HepG2 (cell line): ENCODE measurements around the gene RPP14. TPM values are rescaled to one million over a fixed set of nuclear protein-coding genes. Genes with fewer than 3 reads are reported as not detected.

Source experiments
- AHR ChIP-seq: IDR thresholded peaks from 2 replicates; pipeline ENCODE4 v1.6.1; 2018; ENCODE audit warnings: missing genetic modification reagents, missing compliant biosample characterization
- GFI1 ChIP-seq: sonication (generic); formaldehyde crosslinking; IDR thresholded peaks from 2 replicates; pipeline ENCODE4 v1.5.0; 2020; ENCODE audit warnings: missing genetic modification reagents, mild to moderate bottlenecking, borderline replicate concordance
- HNRNPUL1 ChIP-seq: fragments of 200-400 bp; formaldehyde crosslinking; IDR thresholded peaks from 2 replicates; pipeline ENCODE4 v1.6.1; 2017; ENCODE audit warnings: low read depth, mild to moderate bottlenecking, low read length, moderate library complexity
- HOXD1 ChIP-seq: sonication (generic); formaldehyde crosslinking; IDR thresholded peaks from 2 replicates; pipeline ENCODE4 v1.5.0; 2020; ENCODE audit warnings: missing genetic modification reagents
- NR3C1 ChIP-seq: sonication (generic); formaldehyde crosslinking; IDR thresholded peaks from 2 replicates; pipeline ENCODE4 v1.4.0; 2020; ENCODE audit warnings: missing genetic modification reagents
- TARDBP ChIP-seq: sonication (generic); formaldehyde crosslinking; IDR thresholded peaks from 2 replicates; pipeline ENCODE4 v1.8.0; 2022; ENCODE audit warnings: mild to moderate bottlenecking, missing genetic modification reagents
- TEAD3 ChIP-seq: optimal IDR thresholded peaks from 2 replicates; pipeline ENCODE3; 2016; ENCODE audit warnings: borderline replicate concordance
- TOE1 ChIP-seq: sonication (generic); formaldehyde crosslinking; IDR thresholded peaks from 2 replicates; pipeline ENCODE4 v1.4.0; 2020; ENCODE audit warnings: mild to moderate bottlenecking, missing genetic modification reagents
- ZFP36L2 ChIP-seq: sonication (generic); formaldehyde crosslinking; IDR thresholded peaks from 2 replicates; pipeline ENCODE4 v1.4.0; 2020; ENCODE audit warnings: missing genetic modification reagents
- ZNF124 ChIP-seq: sonication (generic); formaldehyde crosslinking; IDR thresholded peaks from 2 replicates; pipeline ENCODE4 v1.4.0; 2020; ENCODE audit warnings: missing genetic modification reagents
- ZNF484 ChIP-seq: sonication (generic); formaldehyde crosslinking; IDR thresholded peaks from 2 replicates; pipeline ENCODE4 v1.5.1; 2020; ENCODE audit warnings: mild to moderate bottlenecking, low read depth, missing genetic modification reagents, borderline replicate concordance
- ZNF562 ChIP-seq: sonication (generic); formaldehyde crosslinking; IDR thresholded peaks from 2 replicates; pipeline ENCODE4 v1.8.0; 2022; ENCODE audit warnings: missing genetic modification reagents, borderline replicate concordance
- ZNF598 ChIP-seq: sonication (generic); formaldehyde crosslinking; IDR thresholded peaks from 2 replicates; pipeline ENCODE4 v1.5.1; 2020; ENCODE audit warnings: mild to moderate bottlenecking, missing genetic modification reagents, borderline replicate concordance
- ZNF720 ChIP-seq: sonication (generic); formaldehyde crosslinking; IDR thresholded peaks from 2 replicates; pipeline ENCODE4 v1.4.0; 2020; ENCODE audit warnings: missing genetic modification reagents
- polyA plus RNA-seq, 8 experiments: library from polyadenylated mRNA; depleted of rRNA in 3 of 8; stranded (reverse) in 7 of 8; unstranded in 1 of 8; fragments of >200 nt; fragmentation: Illumina TruSeq in 4 of 8; extraction: Trizol in 4 of 8; gene quantifications; 2 replicates each; pipeline versions ENCODE4 v1.2.1 to v1.2.3, GENCODE V29; 2011 to 2016; ENCODE audit warnings: low read depth in 4 of 8, missing spikeins in 1 of 8, mixed read lengths in 1 of 8; ENCODE audit not compliant: insufficient read depth in 1 of 8
- total RNA-seq, 5 experiments: library from RNA; depleted of rRNA; stranded (reverse); fragments of >200 nt; fragmentation: Illumina TruSeq; extraction: Trizol; gene quantifications; 2 replicates each; pipeline ENCODE4 v1.2.3, GENCODE V29; 2016; ENCODE audit warnings: low read depth in 1 of 5
- TF ChIP-seq, protein P1 (sequence below): sonication (generic); formaldehyde crosslinking; conservative IDR thresholded peaks from 2 replicates; pipeline ENCODE4 v1.4.0; 2020; ENCODE audit warnings: mild to moderate bottlenecking, missing genetic modification reagents, moderate library complexity
- TF ChIP-seq, protein P2 (sequence below): sonication (generic); formaldehyde crosslinking; IDR thresholded peaks from 2 replicates; pipeline ENCODE4 v1.5.0; 2020; ENCODE audit warnings: missing genetic modification reagents, mild to moderate bottlenecking, borderline replicate concordance
- TF ChIP-seq, protein P3 (sequence below): IDR thresholded peaks from 2 replicates; pipeline ENCODE4 v1.6.1; 2016; ENCODE audit warnings: low read depth, control low read depth
- TF ChIP-seq, protein P4 (sequence below): sonication (generic); formaldehyde crosslinking; IDR thresholded peaks from 2 replicates; pipeline ENCODE4 v1.9.0; 2021; ENCODE audit warnings: missing genetic modification reagents, mild to moderate bottlenecking, borderline replicate concordance
- TF ChIP-seq, protein P5 (sequence below): sonication (generic); formaldehyde crosslinking; IDR thresholded peaks from 2 replicates; pipeline ENCODE4 v1.8.1; 2023; ENCODE audit warnings: mild to moderate bottlenecking, moderate library complexity, missing genetic modification reagents
- TF ChIP-seq, protein P6 (sequence below): sonication (generic); formaldehyde crosslinking; IDR thresholded peaks from 2 replicates; pipeline ENCODE4 v1.4.0; 2020; ENCODE audit warnings: missing genetic modification reagents

RPP14 gene
- total and polyA plus RNA-seq, 2 of the 13 experiments (the other 11 are each of a cell fraction or from before 2014, with no cell fraction given) = 15.4 to 16.2 TPM

DNA sequence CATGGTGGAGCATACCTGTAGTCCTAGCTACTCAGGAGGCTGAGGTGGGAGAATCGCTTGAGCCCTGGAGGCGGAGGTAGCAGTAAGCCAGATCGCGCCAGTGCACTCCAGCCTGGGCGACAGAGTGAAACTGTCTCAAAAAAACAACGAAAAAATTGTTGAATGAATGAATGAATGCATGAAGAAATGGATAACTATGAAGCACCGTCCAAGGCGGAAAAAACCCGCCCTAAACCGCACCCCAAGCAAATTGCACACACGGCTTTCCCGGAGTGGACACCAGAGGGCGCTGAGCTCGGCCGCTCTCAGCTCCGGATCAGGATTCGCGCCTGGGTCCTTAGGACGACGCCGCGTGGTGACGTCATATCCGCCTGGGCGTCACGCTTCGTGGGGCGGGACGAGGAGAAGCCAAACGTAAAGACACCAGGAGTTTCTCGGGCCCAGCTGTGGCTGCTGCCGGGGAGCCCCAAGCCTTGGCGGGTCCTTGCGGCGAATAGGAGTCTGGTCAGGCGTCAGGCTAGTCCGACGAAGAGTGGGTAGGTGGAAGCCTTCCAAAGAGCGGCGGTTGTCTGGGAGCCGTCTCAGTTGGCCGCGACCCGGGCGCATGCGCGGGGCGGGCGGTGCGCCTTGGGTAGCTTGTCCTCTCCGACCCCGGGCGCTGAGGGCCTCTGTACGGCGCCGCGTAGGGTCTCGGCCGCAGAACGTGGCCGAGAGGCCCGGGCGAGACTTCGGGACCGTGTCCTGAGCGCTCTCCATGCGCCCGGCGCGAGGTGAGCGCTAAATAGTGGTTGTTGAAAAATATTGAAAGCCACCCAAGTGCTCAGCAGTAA is at the start of gene RPP14, which contains the start of gene HTD2 (continued):
- TF ChIP-seq HNRNPUL1 (0 out of 2 replicates have a peak, but pooled peaks have one; percentile 27), ZNF598 (CRISPR knock-in tag) (no peak), ZFP36L2 (CRISPR knock-in tag) (no peak), TARDBP (CRISPR knock-in tag) (peak; percentile 92), HOXD1 (no peak; the same call in 1 of the 2 replicates), ZNF562 (CRISPR knock-in tag) (no peak), TEAD3 (peak; percentile 84), TOE1 (CRISPR knock-in tag) (peak; percentile 62; the same call in 1 of the 2 replicates), ZNF124 (CRISPR knock-in tag) (no peak), ZNF484 (no peak), AHR (peak; percentile 71; the same call in 1 of the 2 replicates), GFI1 (peak; percentile 40; the same call in 1 of the 2 replicates), ZNF720 (CRISPR knock-in tag) (no peak), NR3C1 (no peak)
- TF ChIP-seq, protein P1, sequence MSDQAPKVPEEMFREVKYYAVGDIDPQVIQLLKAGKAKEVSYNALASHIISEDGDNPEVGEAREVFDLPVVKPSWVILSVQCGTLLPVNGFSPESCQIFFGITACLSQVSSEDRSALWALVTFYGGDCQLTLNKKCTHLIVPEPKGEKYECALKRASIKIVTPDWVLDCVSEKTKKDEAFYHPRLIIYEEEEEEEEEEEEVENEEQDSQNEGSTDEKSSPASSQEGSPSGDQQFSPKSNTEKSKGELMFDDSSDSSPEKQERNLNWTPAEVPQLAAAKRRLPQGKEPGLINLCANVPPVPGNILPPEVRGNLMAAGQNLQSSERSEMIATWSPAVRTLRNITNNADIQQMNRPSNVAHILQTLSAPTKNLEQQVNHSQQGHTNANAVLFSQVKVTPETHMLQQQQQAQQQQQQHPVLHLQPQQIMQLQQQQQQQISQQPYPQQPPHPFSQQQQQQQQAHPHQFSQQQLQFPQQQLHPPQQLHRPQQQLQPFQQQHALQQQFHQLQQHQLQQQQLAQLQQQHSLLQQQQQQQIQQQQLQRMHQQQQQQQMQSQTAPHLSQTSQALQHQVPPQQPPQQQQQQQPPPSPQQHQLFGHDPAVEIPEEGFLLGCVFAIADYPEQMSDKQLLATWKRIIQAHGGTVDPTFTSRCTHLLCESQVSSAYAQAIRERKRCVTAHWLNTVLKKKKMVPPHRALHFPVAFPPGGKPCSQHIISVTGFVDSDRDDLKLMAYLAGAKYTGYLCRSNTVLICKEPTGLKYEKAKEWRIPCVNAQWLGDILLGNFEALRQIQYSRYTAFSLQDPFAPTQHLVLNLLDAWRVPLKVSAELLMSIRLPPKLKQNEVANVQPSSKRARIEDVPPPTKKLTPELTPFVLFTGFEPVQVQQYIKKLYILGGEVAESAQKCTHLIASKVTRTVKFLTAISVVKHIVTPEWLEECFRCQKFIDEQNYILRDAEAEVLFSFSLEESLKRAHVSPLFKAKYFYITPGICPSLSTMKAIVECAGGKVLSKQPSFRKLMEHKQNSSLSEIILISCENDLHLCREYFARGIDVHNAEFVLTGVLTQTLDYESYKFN (CRISPR knock-in tag) = no peak; the same call in none of the 2 replicates
- TF ChIP-seq, protein P2, sequence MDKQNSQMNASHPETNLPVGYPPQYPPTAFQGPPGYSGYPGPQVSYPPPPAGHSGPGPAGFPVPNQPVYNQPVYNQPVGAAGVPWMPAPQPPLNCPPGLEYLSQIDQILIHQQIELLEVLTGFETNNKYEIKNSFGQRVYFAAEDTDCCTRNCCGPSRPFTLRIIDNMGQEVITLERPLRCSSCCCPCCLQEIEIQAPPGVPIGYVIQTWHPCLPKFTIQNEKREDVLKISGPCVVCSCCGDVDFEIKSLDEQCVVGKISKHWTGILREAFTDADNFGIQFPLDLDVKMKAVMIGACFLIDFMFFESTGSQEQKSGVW (CRISPR knock-in tag) = no peak
- TF ChIP-seq, protein P3, sequence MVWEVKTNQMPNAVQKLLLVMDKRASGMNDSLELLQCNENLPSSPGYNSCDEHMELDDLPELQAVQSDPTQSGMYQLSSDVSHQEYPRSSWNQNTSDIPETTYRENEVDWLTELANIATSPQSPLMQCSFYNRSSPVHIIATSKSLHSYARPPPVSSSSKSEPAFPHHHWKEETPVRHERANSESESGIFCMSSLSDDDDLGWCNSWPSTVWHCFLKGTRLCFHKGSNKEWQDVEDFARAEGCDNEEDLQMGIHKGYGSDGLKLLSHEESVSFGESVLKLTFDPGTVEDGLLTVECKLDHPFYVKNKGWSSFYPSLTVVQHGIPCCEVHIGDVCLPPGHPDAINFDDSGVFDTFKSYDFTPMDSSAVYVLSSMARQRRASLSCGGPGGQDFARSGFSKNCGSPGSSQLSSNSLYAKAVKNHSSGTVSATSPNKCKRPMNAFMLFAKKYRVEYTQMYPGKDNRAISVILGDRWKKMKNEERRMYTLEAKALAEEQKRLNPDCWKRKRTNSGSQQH = 0 out of 2 replicates have a peak, but pooled peaks have one; percentile 45
- TF ChIP-seq, protein P4, sequence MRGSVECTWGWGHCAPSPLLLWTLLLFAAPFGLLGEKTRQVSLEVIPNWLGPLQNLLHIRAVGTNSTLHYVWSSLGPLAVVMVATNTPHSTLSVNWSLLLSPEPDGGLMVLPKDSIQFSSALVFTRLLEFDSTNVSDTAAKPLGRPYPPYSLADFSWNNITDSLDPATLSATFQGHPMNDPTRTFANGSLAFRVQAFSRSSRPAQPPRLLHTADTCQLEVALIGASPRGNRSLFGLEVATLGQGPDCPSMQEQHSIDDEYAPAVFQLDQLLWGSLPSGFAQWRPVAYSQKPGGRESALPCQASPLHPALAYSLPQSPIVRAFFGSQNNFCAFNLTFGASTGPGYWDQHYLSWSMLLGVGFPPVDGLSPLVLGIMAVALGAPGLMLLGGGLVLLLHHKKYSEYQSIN = no peak
- TF ChIP-seq, protein P5, sequence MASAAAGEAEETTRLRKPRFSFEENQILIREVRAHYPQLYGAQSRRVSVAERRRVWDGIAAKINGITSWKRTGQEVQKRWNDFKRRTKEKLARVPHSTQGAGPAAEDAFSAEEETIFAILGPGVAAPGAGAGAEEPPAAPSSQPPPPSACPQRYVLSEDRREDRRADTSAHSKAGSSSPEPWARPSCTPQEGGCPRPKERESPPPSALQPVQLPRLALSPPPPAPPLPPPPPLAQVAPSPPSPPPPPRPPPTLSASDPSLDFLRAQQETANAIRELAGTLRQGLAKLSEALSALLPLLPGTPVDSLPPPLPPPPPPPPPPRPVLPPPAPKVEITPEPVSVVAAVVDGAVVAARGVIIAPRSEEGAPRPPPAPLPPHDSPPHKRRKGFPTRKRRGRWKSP = peak; percentile 72; the same call in 1 of the 2 replicates
- TF ChIP-seq, protein P6, sequence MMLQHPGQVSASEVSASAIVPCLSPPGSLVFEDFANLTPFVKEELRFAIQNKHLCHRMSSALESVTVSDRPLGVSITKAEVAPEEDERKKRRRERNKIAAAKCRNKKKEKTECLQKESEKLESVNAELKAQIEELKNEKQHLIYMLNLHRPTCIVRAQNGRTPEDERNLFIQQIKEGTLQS (CRISPR knock-in tag) = peak; percentile 90
